H1 (cell line): Measurements from ENCODE around the gene DNER. TPM values are rescaled to one million over a fixed set of nuclear protein-coding genes. Genes with fewer than 3 reads are reported as not detected.

ENCODE experiments used
- CTCF ChIA-PET: fragments of 300-600 bp; sonication (Branson Sonifier 250); formaldehyde crosslinking; loops from one replicate; lab custom pipeline; 2021; ENCODE audit not compliant: partially characterized antibody; lab: Charles Lee
- POLR2A ChIA-PET: fragments of 300-600 bp; sonication (Branson Sonifier 250); formaldehyde crosslinking; loops from one replicate; lab custom pipeline; 2021; ENCODE audit warnings: inconsistent platforms; ENCODE audit not compliant: partially characterized antibody; lab: Charles Lee
- DNase-seq, 2 experiments: peaks; one replicate each; pipeline versions ENCODE4 v3.0.0 to v3.0.0-alpha.2; 2010 to 2022; ENCODE audit warnings: low spot score in 2 of 2, low read depth in 1 of 2, mixed read lengths in 1 of 2
- FAIRE-seq: peaks from 2 replicates; lab custom pipeline; 2011; peaks lifted over from hg19 to GRCh38; lab: Jason Lieb, UNC
- H2AFZ ChIP-seq: 2 replicates; pipeline ENCODE4 v1.8.1; 2012; ENCODE audit warnings: low read length, inconsistent platforms
- H2AK5ac ChIP-seq: 2 replicates; pipeline ENCODE4 v1.6.1; 2013; ENCODE audit warnings: low read depth, low read length
- H2BK120ac ChIP-seq: replicated peaks from 2 replicates; pipeline ENCODE3; 2013; ENCODE audit warnings: low read depth, low read length, inconsistent platforms
- H2BK12ac ChIP-seq: 2 replicates; pipeline ENCODE4 v1.6.1; 2013; ENCODE audit warnings: low read depth, low read length
- H2BK15ac ChIP-seq: 2 replicates; pipeline ENCODE4 v1.6.1; 2013; ENCODE audit warnings: low read length
- H2BK20ac ChIP-seq: 2 replicates; pipeline ENCODE4 v1.6.1; 2013; ENCODE audit warnings: low read length
- H2BK5ac ChIP-seq: 2 replicates; pipeline ENCODE4 v1.6.1; 2013; ENCODE audit warnings: low read depth, low read length
- H3K14ac ChIP-seq: 2 replicates; pipeline ENCODE4 v1.6.1; 2013; ENCODE audit warnings: inconsistent platforms; ENCODE audit not compliant: insufficient read length
- H3K18ac ChIP-seq: 2 replicates; pipeline ENCODE4 v1.6.1; 2013; ENCODE audit warnings: low read length; ENCODE audit errors: extremely low read depth
- H3K23ac ChIP-seq: 2 replicates; pipeline ENCODE4 v1.6.1; 2013; ENCODE audit warnings: inconsistent platforms; ENCODE audit not compliant: insufficient read length
- H3K23me2 ChIP-seq: 2 replicates; pipeline ENCODE4 v1.6.1; 2013; ENCODE audit warnings: low read depth, low read length
- H3K27ac ChIP-seq: 2 replicates; pipeline ENCODE4 v1.6.1; 2011; ENCODE audit warnings: low read depth, low read length, inconsistent platforms
- H3K27me3 ChIP-seq, 4 experiments: replicated peaks in 1 of 4; 1 replicate in 1 of 4; 2 replicates in 3 of 4; pipeline versions ENCODE4 v1.6.1 to v1.8.1; 2011 to 2013; ENCODE audit warnings: low read length in 3 of 4, mild to moderate bottlenecking in 3 of 4, inconsistent platforms in 2 of 4, mixed read lengths in 2 of 4, moderate library complexity in 1 of 4; ENCODE audit not compliant: control insufficient read depth in 3 of 4, insufficient read depth in 3 of 4; ENCODE audit errors: extremely low read depth in 1 of 4
- H3K36me3 ChIP-seq, 4 experiments: 2 replicates each; pipeline versions ENCODE4 v1.6.1 to v1.8.1; 2011 to 2013; ENCODE audit warnings: mild to moderate bottlenecking in 4 of 4, low read length in 3 of 4, moderate library complexity in 2 of 4, control low read depth in 1 of 4, inconsistent platforms in 1 of 4; ENCODE audit not compliant: insufficient read depth in 4 of 4, control insufficient read depth in 2 of 4
- H3K4ac ChIP-seq: replicated peaks from 2 replicates; pipeline ENCODE3; 2013; ENCODE audit warnings: low read length, low read depth, mixed read lengths, inconsistent platforms; ENCODE audit not compliant: insufficient read length
- H3K4me1 ChIP-seq, 4 experiments: replicated peaks in 1 of 4; 1 replicate in 1 of 4; 2 replicates in 3 of 4; pipeline versions ENCODE4 v1.6.1 to v1.8.1; 2011 to 2013; ENCODE audit warnings: low read length in 3 of 4, inconsistent platforms in 2 of 4, mixed read lengths in 1 of 4; ENCODE audit not compliant: insufficient read depth in 4 of 4, control insufficient read depth in 3 of 4
- H3K4me2 ChIP-seq, 2 experiments: 2 replicates each; pipeline versions ENCODE4 v1.6.1 to v1.8.1; 2011 to 2013; ENCODE audit warnings: low read depth in 2 of 2, low read length in 2 of 2, control low read depth in 1 of 2, inconsistent platforms in 1 of 2, mild to moderate bottlenecking in 1 of 2; ENCODE audit not compliant: insufficient read depth in 1 of 2
- H3K4me3 ChIP-seq, 4 experiments: fragments of 200-600, 300-600 bp in 1 of 4; sonication (generic), shearing (Covaris generic), sonication (Bioruptor Twin) in 1 of 4; 2 replicates each; pipeline versions ENCODE4 v1.5.1 to v1.8.1; 2011 to 2016; ENCODE audit warnings: low read length in 4 of 4, low read depth in 3 of 4, control low read depth in 2 of 4, inconsistent platforms in 2 of 4, mild to moderate bottlenecking in 2 of 4, mixed read lengths in 1 of 4, moderate library complexity in 1 of 4; ENCODE audit not compliant: insufficient read depth in 2 of 4; ENCODE audit errors: extremely low read depth in 1 of 4
- H3K56ac ChIP-seq: replicated peaks from 2 replicates; pipeline ENCODE3; 2013; ENCODE audit warnings: low read depth, mild to moderate bottlenecking, mixed read lengths, low read length, inconsistent platforms; ENCODE audit not compliant: insufficient read length
- H3K79me1 ChIP-seq: 2 replicates; pipeline ENCODE4 v1.6.1; 2013; ENCODE audit warnings: low read depth, low read length, control low read depth
- H3K79me2 ChIP-seq, 2 experiments: 2 replicates each; pipeline versions ENCODE4 v1.6.1 to v1.8.1; 2012 to 2013; ENCODE audit warnings: low read length in 2 of 2, mild to moderate bottlenecking in 2 of 2, inconsistent platforms in 1 of 2; ENCODE audit not compliant: insufficient read depth in 2 of 2, control insufficient read depth in 1 of 2
- H3K9ac ChIP-seq, 4 experiments: replicated peaks in 1 of 4; 1 replicate in 1 of 4; 2 replicates in 3 of 4; pipeline versions ENCODE4 v1.6.1 to v1.8.1; 2011 to 2013; ENCODE audit warnings: low read depth in 3 of 4, low read length in 3 of 4, control low read depth in 2 of 4, mild to moderate bottlenecking in 2 of 4, moderate library complexity in 2 of 4, inconsistent platforms in 1 of 4; ENCODE audit errors: extremely low read depth in 1 of 4
- H3K9me3 ChIP-seq, 2 experiments: 2 replicates each; pipeline versions ENCODE4 v1.6.1 to v1.8.1; 2012 to 2013; ENCODE audit warnings: mild to moderate bottlenecking in 2 of 2, moderate library complexity in 2 of 2, control low read depth in 1 of 2, inconsistent platforms in 1 of 2, low read depth in 1 of 2, low read length in 1 of 2, mixed read lengths in 1 of 2; ENCODE audit not compliant: insufficient read depth in 2 of 2
- H4K20me1 ChIP-seq, 2 experiments: replicated peaks in 1 of 2; 2 replicates each; pipeline versions ENCODE3 to v1.8.1; 2011 to 2013; ENCODE audit warnings: inconsistent platforms in 2 of 2, low read length in 2 of 2, mild to moderate bottlenecking in 1 of 2; ENCODE audit not compliant: insufficient read depth in 2 of 2, control insufficient read depth in 1 of 2
- H4K5ac ChIP-seq: 2 replicates; pipeline ENCODE4 v1.6.1; 2013; ENCODE audit warnings: low read length, low read depth, mixed read lengths, inconsistent platforms; ENCODE audit not compliant: insufficient read length
- H4K8ac ChIP-seq: 2 replicates; pipeline ENCODE4 v1.8.0; 2013; ENCODE audit warnings: mild to moderate bottlenecking, moderate library complexity, low read length, inconsistent platforms; ENCODE audit not compliant: insufficient read depth; ENCODE audit errors: extremely low read depth
- H4K91ac ChIP-seq: replicated peaks from 2 replicates; pipeline ENCODE3; 2013; ENCODE audit warnings: low read length, mixed read lengths, inconsistent platforms; ENCODE audit not compliant: insufficient read length
- CTBP2 ChIP-seq: IDR thresholded peaks from 2 replicates; pipeline ENCODE4 v1.7.0; 2011; ENCODE audit warnings: borderline replicate concordance, mild to moderate bottlenecking, moderate library complexity, mixed read lengths, low read length; ENCODE audit not compliant: insufficient read depth, insufficient read length
- RAD21 ChIP-seq, 2 experiments: IDR thresholded peaks in 1 of 2; conservative IDR thresholded peaks in 1 of 2; 2 replicates each; pipeline ENCODE4 v1.6.1; 2011; ENCODE audit warnings: low read depth in 2 of 2, low read length in 2 of 2, improper control_type of control experiment in 1 of 2, inconsistent platforms in 1 of 2, mild to moderate bottlenecking in 1 of 2, moderate library complexity in 1 of 2
- WGBS, 2 experiments: shearing (Covaris generic) in 1 of 2; methylation state at CpG; one replicate each; pipeline versions ENCODE4 v1.1.6 to v1.1.7; 2013 to 2015; ENCODE audit warnings: low lambda C conversion rate in 2 of 2, mixed read lengths in 2 of 2, inconsistent platforms in 1 of 2, low coverage in 1 of 2, missing lambda C conversion rate in 1 of 2; ENCODE audit not compliant: insufficient replicate concordance in 2 of 2, insufficient coverage in 1 of 2, insufficient read length in 1 of 2; ENCODE audit errors: extremely low coverage in 1 of 2, missing lambda C conversion rate in 1 of 2; 5-methylcytosine and 5-hydroxymethylcytosine counted together
- polyA plus RNA-seq, 7 experiments: library from polyadenylated mRNA; depleted of rRNA in 3 of 7; stranded (reverse) in 5 of 7; unstranded in 2 of 7; fragments of >200 nt in 5 of 7; fragments of 200-250 nt in 2 of 7; gene quantifications; 1 replicate in 5 of 7; 2 replicates in 1 of 7; 4 replicates in 1 of 7; pipeline versions ENCODE4 v1.2.1 to v1.2.3, GENCODE V29; 2011 to 2013; ENCODE audit warnings: missing spikeins in 2 of 7, mixed read lengths in 2 of 7
- total RNA-seq: library from RNA; stranded (reverse); fragmentation: NEBNext Ultra II Directional; extraction: Animal tissue kit (Norgen Biotek cat#: 25700); gene quantifications from 2 replicates; pipeline ENCODE4 v1.2.1, GENCODE V29; 2021

The DNER gene
- total and polyA plus RNA-seq, 2 of the 8 experiments (the other 6 are each of a cell fraction or from before 2014, with no cell fraction given), result 6.8 to 16.3 TPM

GRCh38 chr2:229443141-229443540 is 271.2 kb downstream of the DNER start:
- FAIRE-seq, result no peak
- CTCF ChIA-PET, result interaction anchor here (0.9 to 1.3 kb wide), 5 partner anchors 8 to 209 kb away, joined by 3 to 11 read pairs (median 4); no protein-coding TSS in a partner anchor

More at GRCh38 chr2:229443141-229443540, 271.2 kb downstream of the DNER start:
- POLR2A ChIA-PET, result interaction anchor here (0.7 kb wide), 1 partner anchor 393 kb away, joined by 3 read pairs; no protein-coding TSS in a partner anchor
- H3K4ac ChIP-seq, result no peak overlapping the region
- H3K27ac ChIP-seq, result no peak overlapping the region
- H3K18ac ChIP-seq, result no peak overlapping the region
- TF ChIP-seq RAD21 (IDR thresholded peaks at IDR 0.05 in 1 of 2, conservative IDR thresholded peaks at IDR 0.05 in 1 of 2; ENCODE audit: low read depth in 2 of 2, low read length in 2 of 2) (peak in 1 of 2 experiments; percentile 29; a peak in 1 of 4 replicates), CTBP2 (no peak)
- H4K5ac ChIP-seq, result no peak overlapping the region
- H3K23me2 ChIP-seq, result no peaks in the 10 kb centered on the region
- H3K79me1 ChIP-seq, result no peaks in the 10 kb centered on the region
- H4K91ac ChIP-seq, result no peak overlapping the region
- WGBS, 2 experiments, result 96% methylated on average over 3 of the region's 3 CpGs; no CpG with 5 or more reads in 1 of the 2 experiments
- H2BK120ac ChIP-seq, result no peak overlapping the region
- no peak overlapping the region for H2BK5ac ChIP-seq
- no peak overlapping the region for H2BK20ac ChIP-seq
- no peak overlapping the region for H3K56ac ChIP-seq
- H3K9me3 ChIP-seq, result no peaks in the 10 kb centered on the region
- no peak overlapping the region for H3K4me3 ChIP-seq
- no peak overlapping the region for H3K14ac ChIP-seq
- H3K36me3 ChIP-seq, result no peaks in the 10 kb centered on the region; a peak in 1 of 8 replicates
- H3K9ac ChIP-seq, result no peak overlapping the region
- H3K23ac ChIP-seq, result no peak overlapping the region
- no peak overlapping the region for H2AK5ac ChIP-seq
- no peak overlapping the region for H4K8ac ChIP-seq
- H3K4me2 ChIP-seq, result no peak overlapping the region
- no peaks in the 10 kb centered on the region for H3K4me1 ChIP-seq
- no peaks in the 10 kb centered on the region for H3K79me2 ChIP-seq
- no peak overlapping the region for H2AFZ ChIP-seq
- no peaks in the 10 kb centered on the region for H3K27me3 ChIP-seq
- H2BK12ac ChIP-seq, result no peak overlapping the region
- H4K20me1 ChIP-seq, result no peaks in the 10 kb centered on the region
- no peak overlapping the region for H2BK15ac ChIP-seq
- no peak for DNase-seq
